BLaER1 (cell line): ENCODE measurements around the gene WNT7A.

Experiments used
- H3K27ac ChIP-seq: shearing (Covaris generic); formaldehyde crosslinking; 2 replicates; pipeline ENCODE4 v1.8.1; 2022
- H3K27me3 ChIP-seq: shearing (Covaris generic); formaldehyde crosslinking; 2 replicates; pipeline ENCODE4 v1.8.1; 2022
- H3K36me3 ChIP-seq: shearing (Covaris generic); formaldehyde crosslinking; 2 replicates; pipeline ENCODE4 v1.8.1; 2022
- H3K4me1 ChIP-seq: shearing (Covaris generic); formaldehyde crosslinking; 2 replicates; pipeline ENCODE4 v1.8.1; 2022
- H3K4me2 ChIP-seq: shearing (Covaris generic); formaldehyde crosslinking; 2 replicates; pipeline ENCODE4 v1.8.1; 2022
- H3K4me3 ChIP-seq: shearing (Covaris generic); formaldehyde crosslinking; 2 replicates; pipeline ENCODE4 v1.8.1; 2022
- H3K9ac ChIP-seq: shearing (Covaris generic); formaldehyde crosslinking; 2 replicates; pipeline ENCODE4 v1.8.1; 2022
- H3K9me3 ChIP-seq: shearing (Covaris generic); formaldehyde crosslinking; 2 replicates; pipeline ENCODE4 v1.8.1; 2022
- H4K20me1 ChIP-seq: shearing (Covaris generic); formaldehyde crosslinking; 2 replicates; pipeline ENCODE4 v1.8.1; 2022
- Cebpa-rat ChIP-seq: shearing (Covaris generic); IDR thresholded peaks from 2 replicates; pipeline ENCODE4 v1.8.1; 2022

Gene WNT7A

GRCh38 chr3:13791198-13792050 lies 88.4 kb downstream of the WNT7A start:
- Histone ChIP-seq H3K36me3 (no peaks in the 10 kb centered on the region), H3K9me3 (no peaks in the 10 kb centered on the region), H3K4me3 (no peak overlapping the region), H3K9ac (no peak overlapping the region), H3K4me1 (peaks cover 12% of the 10 kb centered on the region), H3K27me3 (no peaks in the 10 kb centered on the region), H4K20me1 (no peaks in the 10 kb centered on the region), H3K27ac (no peak overlapping the region), H3K4me2 (peak overlapping the region; percentile 22; the same call in 1 of the 2 replicates)
- TF ChIP-seq Cebpa-rat = no peak

DNA sequence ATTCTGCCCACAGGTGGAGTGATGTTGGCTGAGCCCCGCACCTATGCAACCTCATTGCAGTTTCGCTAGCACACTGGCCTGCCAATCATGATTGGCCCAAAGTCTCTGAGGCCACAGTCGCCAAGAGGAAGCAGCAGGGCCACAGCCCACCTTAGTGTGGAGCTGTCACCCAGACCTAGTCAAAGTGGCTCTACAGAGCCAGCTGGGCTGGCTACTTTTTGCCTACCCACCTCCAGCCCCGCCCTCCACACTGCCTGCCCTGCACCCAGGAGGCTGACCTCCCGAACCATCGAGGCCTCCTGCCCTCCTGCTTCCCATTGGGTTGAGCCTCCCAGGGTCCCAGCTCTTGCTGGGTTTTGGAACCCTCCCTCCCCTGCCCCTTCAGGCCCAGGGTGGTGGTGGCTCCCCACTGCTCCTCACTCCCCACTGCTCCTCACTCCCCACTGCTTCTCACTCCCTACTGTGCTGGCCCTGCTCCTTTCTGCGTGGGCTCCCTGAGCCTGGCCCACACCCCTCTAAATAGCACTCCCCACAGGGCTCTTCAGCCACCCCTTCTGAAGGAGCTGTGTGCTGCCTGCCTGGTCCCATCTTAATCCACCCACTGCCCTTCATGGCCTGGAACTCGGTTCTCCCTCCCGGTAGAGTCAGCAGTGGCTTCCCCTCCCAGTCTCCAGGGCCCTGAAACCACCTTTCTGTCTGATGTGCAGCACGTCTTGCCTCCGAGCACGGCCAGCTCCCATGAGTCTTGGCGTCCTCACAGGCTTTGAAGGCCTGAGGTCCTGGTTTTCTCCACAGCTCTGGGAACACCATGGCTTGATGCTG lies 89.3 kb downstream of the WNT7A start:
- no peaks in the 10 kb centered on the region for H3K9me3 ChIP-seq
- H3K4me2 ChIP-seq = no peak overlapping the region
- no peak overlapping the region for H3K4me3 ChIP-seq
- peaks cover 8% of the 10 kb centered on the region for H3K4me1 ChIP-seq
- H3K36me3 ChIP-seq = no peaks in the 10 kb centered on the region
- H3K27me3 ChIP-seq = no peaks in the 10 kb centered on the region
- H3K27ac ChIP-seq = no peak overlapping the region
- no peak overlapping the region for H3K9ac ChIP-seq
- TF ChIP-seq Cebpa-rat = no peak
- H4K20me1 ChIP-seq = no peaks in the 10 kb centered on the region

DNA sequence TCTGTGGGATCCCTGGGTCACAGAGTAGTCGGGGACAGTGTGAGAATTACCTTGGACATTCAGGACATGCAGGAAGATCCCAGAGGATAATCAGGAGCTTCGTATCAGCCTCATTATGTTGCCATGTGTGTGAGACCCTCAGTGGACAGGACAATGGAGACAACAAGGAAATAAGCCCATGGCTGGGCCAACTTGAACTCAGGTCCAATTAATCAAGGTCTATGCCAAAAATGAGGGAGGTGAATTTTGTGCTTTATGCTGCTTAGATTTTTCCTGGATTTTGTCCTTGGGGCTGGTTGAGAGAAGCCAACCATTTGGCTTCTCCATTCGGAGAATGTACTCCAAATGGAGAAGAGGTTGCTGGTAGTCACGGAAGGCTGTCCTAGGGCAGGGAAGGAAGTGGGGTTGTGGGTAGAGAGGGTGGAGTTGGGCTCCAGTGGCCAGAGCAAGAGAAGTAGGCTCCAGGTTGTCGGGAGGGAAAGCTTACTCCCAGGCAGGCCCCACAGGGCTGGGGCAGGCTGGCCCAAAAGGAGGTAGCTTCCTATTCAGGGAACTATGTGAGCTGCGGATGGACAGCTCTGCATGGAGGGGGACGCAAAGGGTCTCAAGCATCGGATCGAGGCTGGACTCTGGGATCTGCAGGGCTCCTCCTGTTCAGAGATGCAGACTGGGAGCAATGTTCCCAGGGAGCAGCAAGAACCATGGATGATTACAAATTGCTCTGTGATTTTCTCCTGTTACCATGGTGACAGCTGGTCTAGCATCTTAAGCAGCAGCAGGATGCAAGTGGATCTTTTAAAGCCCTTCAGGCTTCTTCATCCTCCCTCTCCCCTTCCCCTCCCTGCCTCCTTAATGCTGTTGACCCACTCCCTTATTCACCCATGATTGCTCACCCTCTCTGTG lies 91.1 kb downstream of the WNT7A start:
- H3K4me2 ChIP-seq = no peak overlapping the region

GRCh38 chr3:13787533-13788132 lies 92.2 kb downstream of the WNT7A start:
- H3K27ac ChIP-seq = no peak overlapping the region
- no peaks in the 10 kb centered on the region for H4K20me1 ChIP-seq
- H3K4me2 ChIP-seq = no peak overlapping the region
- peaks cover 8% of the 10 kb centered on the region for H3K4me1 ChIP-seq
- no peaks in the 10 kb centered on the region for H3K9me3 ChIP-seq
- H3K4me3 ChIP-seq = no peak overlapping the region
- H3K9ac ChIP-seq = no peak overlapping the region
- TF ChIP-seq Cebpa-rat = no peak
- no peaks in the 10 kb centered on the region for H3K36me3 ChIP-seq
- H3K27me3 ChIP-seq = no peaks in the 10 kb centered on the region

More for the DNA sequence above, 91.1 kb downstream of the WNT7A start:
- no peak overlapping the region for H3K27ac ChIP-seq
- no peaks in the 10 kb centered on the region for H3K9me3 ChIP-seq
- H3K36me3 ChIP-seq = no peaks in the 10 kb centered on the region
- no peak for TF ChIP-seq Cebpa-rat
- H3K9ac ChIP-seq = no peak overlapping the region
- no peaks in the 10 kb centered on the region for H4K20me1 ChIP-seq
- H3K4me3 ChIP-seq = no peak overlapping the region
- peaks cover 8% of the 10 kb centered on the region for H3K4me1 ChIP-seq
- no peaks in the 10 kb centered on the region for H3K27me3 ChIP-seq

DNA sequence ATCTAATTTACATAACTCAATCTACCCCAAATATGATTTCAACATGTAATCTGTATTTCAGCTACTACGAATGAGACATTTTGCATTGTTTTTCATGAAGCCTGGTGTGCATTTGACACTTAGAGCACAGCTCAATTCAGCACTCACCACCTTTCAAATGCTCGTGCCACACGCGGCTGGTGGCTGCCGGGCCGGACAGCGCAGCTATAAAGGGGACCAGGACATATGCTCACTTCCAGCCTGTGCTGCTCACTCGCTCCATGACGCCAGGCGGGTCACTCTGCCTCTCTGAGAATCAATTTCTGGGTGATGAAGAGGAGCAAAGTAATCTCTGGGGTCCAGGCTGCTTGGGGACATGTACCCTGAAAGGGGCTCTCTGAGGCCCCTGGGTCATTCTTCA lies 93.1 kb downstream of the WNT7A start:
- Histone ChIP-seq H3K27ac (no peak overlapping the region), H3K27me3 (no peaks in the 10 kb centered on the region), H3K4me2 (no peak overlapping the region), H3K9me3 (no peaks in the 10 kb centered on the region), H3K36me3 (no peaks in the 10 kb centered on the region), H3K9ac (no peak overlapping the region), H4K20me1 (no peaks in the 10 kb centered on the region), H3K4me1 (peaks cover 2% of the 10 kb centered on the region), H3K4me3 (no peak overlapping the region)
- no peak for TF ChIP-seq Cebpa-rat

DNA sequence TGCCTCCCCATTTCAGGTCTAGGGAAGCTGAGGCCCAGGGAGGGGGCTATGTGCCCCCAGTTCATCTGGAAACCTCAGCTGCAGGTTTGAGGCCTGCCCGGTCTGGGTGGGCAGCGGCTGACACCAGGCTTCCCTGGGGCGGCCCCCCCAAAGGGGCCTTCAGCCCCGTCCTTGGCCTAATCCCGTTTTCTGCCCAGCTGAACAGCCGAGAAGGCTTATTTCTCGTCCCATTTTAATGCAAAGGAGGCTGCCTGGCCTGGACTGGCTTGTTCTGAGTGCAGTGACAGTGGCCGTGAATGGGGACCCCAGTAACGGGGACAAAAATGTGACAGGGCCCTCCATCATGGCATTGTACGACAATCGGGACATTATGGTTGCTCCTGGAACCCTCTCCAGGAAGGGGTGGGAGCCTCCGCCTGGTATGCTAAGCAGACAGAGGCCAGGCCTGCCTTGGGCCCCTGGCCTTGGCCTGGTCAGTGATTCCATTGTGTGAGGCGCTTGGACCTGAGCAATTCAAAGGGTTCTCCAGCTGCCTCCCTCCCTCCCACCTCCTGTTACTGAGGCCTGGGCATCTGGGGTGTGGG lies 93.9 kb downstream of the WNT7A start:
- H3K4me1 ChIP-seq = peaks cover 5% of the 10 kb centered on the region
- no peaks in the 10 kb centered on the region for H3K9me3 ChIP-seq
- no peaks in the 10 kb centered on the region for H3K27me3 ChIP-seq
- no peak overlapping the region for H3K4me3 ChIP-seq
- H3K27ac ChIP-seq = no peak overlapping the region
- H3K36me3 ChIP-seq = no peaks in the 10 kb centered on the region
- no peak for TF ChIP-seq Cebpa-rat
- no peak overlapping the region for H3K9ac ChIP-seq
- no peak overlapping the region for H3K4me2 ChIP-seq
- H4K20me1 ChIP-seq = no peaks in the 10 kb centered on the region

GRCh38 chr3:13785351-13785750 lies 94.5 kb downstream of the WNT7A start:
- H3K9me3 ChIP-seq = no peaks in the 10 kb centered on the region
- no peak overlapping the region for H3K27ac ChIP-seq
- H3K36me3 ChIP-seq = no peaks in the 10 kb centered on the region
- H3K9ac ChIP-seq = no peak overlapping the region
- no peak overlapping the region for H3K4me2 ChIP-seq
- no peaks in the 10 kb centered on the region for H3K27me3 ChIP-seq
- no peak overlapping the region for H3K4me3 ChIP-seq
- H4K20me1 ChIP-seq = no peaks in the 10 kb centered on the region
- peaks cover 11% of the 10 kb centered on the region for H3K4me1 ChIP-seq
- no peak for TF ChIP-seq Cebpa-rat

DNA sequence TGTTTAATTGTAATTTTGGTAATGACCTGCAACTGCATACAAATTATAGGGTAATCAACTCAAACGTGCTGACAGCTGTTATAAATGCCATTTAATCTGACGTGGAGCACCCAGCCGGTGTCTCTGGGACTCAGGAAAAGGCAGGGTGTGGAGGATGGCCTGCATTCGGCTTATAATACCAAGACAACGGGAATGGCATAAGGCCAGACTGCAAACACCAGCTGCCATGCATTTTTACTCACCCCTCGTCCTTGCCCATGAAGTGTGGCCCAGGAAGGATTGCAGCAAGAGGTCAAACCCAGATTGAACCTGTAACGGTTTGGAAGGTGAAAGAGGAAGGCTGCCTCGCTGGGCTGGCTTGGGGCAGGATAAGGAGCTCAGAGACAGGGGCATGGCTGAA lies 96.4 kb downstream of the WNT7A start:
- H3K4me3 ChIP-seq = no peak overlapping the region
- no peaks in the 10 kb centered on the region for H3K27me3 ChIP-seq
- no peak overlapping the region for H3K9ac ChIP-seq
- H4K20me1 ChIP-seq = no peaks in the 10 kb centered on the region
- no peaks in the 10 kb centered on the region for H3K9me3 ChIP-seq
- no peak for TF ChIP-seq Cebpa-rat
- no peaks in the 10 kb centered on the region for H3K36me3 ChIP-seq
- H3K27ac ChIP-seq = no peak overlapping the region
- peaks cover 13% of the 10 kb centered on the region for H3K4me1 ChIP-seq
- no peak overlapping the region for H3K4me2 ChIP-seq

DNA sequence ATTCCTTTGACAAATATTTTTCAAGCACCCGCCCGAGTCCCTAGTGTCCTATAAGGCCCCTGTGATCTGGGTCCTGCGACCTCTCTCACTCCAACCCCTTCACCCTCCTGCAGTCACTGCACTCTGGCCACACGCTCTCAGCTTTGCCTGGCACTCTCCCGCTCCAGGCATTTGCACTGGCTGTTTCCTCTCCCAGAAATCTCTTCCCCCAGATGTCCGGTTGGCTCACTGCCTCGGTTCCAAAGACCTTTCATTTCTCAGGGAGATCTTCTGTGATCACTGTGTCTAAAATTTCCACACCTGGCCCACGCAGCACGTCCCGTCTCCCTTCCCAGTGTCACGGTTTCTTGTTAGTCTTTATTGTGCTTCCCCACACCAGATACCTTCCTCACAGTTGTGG lies 97.4 kb downstream of the WNT7A start:
- Histone ChIP-seq H3K27me3 (no peaks in the 10 kb centered on the region), H3K4me3 (no peak overlapping the region), H3K4me2 (no peak overlapping the region), H3K9me3 (no peaks in the 10 kb centered on the region), H3K27ac (no peak overlapping the region), H3K4me1 (peaks cover 13% of the 10 kb centered on the region), H3K36me3 (no peaks in the 10 kb centered on the region), H3K9ac (no peak overlapping the region), H4K20me1 (no peaks in the 10 kb centered on the region)
- no peak for TF ChIP-seq Cebpa-rat
